Renal cortical epithelial cell (primary cell): ENCODE measurements around the gene SERPINA4. TPM values are rescaled to one million over a fixed set of nuclear protein-coding genes. Genes with fewer than 3 reads are reported as not detected.
"Not testable (repeated sequence)": the region's sequence is repeated elsewhere in the genome, so short reads cannot be mapped to it uniquely, and the experiment has no call there.

ENCODE experiments used
- DNase-seq: peaks from one replicate; pipeline ENCODE4 v3.0.0-alpha.2; 2011; ENCODE audit warnings: low read depth
- total RNA-seq: library from RNA; depleted of rRNA; stranded (reverse); fragments of >200 nt; gene quantifications from 2 replicates; pipeline ENCODE4 v1.2.3, GENCODE V29; 2014

The SERPINA4 gene
- total RNA-seq, 1 donor from 2014 or later = 0.55 TPM

DNA sequence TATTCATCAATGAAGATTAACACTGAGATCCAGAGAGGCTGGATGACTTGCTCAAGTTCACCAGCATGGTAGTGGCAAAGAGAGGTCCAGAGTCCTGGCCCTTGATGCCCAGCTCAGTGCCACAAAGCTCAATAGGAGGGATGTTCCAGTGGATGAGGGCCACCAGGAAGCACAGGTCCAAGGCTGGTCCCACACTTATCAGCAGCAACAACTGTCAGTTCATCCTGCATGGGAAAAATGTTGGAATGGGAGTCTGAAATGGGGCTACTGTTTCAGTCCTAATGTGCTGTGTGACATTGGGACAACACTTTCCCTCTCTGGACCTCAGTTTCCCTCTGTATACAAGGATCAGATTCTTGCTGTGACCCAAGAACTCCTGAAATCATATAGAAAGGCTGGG is 31.2 kb downstream of the SERPINA4 start:
- no peak for DNase-seq

GRCh38 chr14:94593376-94593748 is 32.1 kb downstream of the SERPINA4 start:
- no peak for DNase-seq

DNA sequence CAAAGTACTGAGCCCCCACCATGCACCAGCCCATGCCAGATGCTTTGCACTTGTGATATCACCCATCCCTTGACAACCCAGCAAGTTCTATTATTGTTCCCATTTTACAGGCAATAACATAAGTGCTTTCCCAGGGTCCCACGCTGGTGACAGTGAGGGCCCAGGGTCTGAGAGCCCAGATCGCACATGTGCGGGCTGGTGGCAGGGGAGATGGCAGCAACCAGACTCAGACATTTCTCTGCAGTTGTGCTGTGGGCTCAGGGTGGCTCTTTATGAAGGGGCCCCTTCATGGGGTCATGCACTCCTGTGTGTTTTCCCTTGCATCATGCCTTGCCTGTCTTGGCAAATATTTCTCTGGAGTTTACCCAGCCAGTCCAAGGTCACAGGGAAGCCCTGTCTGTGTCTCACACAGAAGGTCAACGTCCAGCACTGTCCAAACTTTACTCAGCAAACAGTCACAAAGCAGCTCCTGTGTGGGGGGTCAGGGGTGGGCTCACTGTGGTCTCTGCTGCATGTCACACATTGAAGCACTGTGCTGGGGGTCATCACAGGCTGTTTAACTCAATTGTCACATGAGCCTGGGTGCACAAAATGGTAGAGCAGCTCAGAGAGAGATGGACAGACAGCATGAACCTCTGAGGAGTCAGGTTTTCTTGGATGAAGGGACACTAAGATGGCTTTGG is 32.6 kb downstream of the SERPINA4 start:
- no peak for DNase-seq

- DNase-seq = no peak
Observed at GRCh38 chr14:94594441-94594840, 33.2 kb downstream of the SERPINA4 start.

GRCh38 chr14:94595912-94596311 is 34.7 kb downstream of the SERPINA4 start:
- no peak for DNase-seq

GRCh38 chr14:94596361-94596760 is 35.1 kb downstream of the SERPINA4 start:
- no peak for DNase-seq

GRCh38 chr14:94597788-94598187 is 36.5 kb downstream of the SERPINA4 start:
- DNase-seq = no peak

DNA sequence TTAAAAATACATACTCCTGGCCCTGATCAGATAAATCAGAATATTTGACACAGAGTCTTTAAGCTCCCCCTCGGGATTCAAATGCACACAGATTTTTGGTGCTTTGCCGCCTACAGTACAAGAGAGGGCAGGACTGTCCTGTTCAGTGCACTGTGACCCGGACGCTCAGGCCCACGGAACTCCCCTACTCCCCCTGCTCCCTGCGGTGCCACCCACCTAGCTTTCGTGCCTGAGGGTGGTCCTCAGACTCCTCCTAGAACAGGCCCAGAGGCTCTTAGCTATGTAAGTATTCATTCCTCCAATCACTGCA is 37.2 kb downstream of the SERPINA4 start:
- no peak for DNase-seq

DNA sequence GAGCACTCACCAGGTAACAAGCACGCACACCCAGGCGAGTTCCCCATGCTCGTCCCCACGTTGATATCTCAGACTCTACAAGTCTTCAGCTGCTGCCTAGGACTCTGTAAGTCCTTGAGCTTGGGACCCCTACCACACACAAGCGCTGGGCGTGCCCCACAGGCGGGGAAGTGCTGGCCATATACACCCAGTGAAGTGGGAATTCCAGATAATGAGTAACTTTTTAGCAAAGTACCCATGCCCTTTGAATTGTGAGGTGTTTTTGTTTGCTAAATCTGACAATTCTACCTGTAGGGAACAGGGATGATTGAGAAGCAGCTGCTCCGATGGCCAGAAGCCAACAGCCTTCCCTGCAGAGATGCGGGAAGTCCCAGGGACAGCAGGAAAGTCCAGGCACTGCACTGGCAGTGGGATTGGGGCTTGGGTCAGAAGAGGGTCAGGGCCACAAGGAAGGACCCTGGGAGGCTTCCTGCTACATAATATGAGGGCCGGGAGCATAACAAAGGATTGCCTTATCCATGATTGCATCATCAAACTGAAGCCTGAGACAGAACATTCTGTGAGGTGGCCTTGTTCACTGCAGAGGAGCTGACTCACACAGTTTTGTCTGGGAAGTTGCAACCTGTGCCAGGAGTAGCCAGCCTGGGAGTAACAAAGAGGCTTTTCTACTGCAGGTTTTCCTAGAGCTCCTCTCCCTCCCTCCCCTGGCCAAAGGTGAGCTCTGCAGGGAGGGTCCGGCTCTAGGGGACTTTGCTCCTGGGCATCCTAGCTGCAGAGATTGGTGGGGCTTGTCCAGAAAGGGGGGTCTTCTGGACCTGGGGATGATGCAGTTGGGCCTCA is 37.8 kb downstream of the SERPINA4 start:
- DNase-seq = peak; percentile 100

- no peak for DNase-seq
Observed at GRCh38 chr14:94599656-94600004, 38.4 kb downstream of the SERPINA4 start.

- DNase-seq = no peak
Observed at GRCh38 chr14:94600148-94600545, 38.9 kb downstream of the SERPINA4 start.

DNA sequence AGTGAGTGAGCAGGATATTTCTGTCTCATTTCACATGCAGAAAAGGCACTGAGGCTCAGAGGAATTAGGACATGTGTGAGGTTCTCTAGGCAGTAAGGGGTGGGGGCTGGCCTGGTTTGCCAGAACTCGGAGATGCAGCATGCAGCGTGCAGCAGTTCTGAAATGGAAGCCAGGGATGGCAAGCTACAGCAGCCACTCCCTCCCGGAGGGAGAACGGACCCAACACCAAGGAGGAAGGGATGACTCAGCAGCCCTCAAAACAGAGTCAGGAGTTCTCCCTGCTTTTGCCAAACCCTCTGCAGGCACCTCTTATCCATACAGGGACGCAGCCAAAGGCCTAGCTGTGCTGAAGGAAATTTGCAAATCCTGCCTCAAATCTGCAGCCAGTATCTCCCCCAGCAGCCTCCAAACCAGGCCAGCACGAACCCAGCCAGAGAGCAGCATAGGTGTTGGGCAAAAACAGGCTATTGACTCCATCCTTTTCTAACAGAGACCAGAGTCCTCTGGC is 40.7 kb downstream of the SERPINA4 start:
- DNase-seq = peak; percentile 88

DNA sequence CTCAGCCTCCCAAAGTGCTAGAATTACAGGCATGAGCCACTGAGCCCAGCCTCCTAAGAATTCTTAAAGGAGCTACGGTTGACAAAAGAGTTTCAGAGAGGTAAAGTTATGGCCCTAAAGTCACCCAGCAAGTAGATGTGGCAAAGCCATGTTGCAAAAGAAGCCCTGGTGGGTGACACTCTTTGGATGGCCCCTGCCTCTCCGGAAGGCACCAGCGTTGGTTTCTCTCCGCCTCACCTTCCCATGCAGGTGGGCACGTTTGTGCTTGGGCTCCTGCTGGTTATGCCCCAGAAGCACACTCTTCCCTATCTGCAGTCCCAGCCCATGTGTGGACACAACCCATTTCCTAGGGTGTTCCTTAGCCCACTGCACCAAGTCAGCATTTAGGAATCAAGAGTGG is 41.5 kb downstream of the SERPINA4 start:
- no peak for DNase-seq

- no peak for DNase-seq
Observed at GRCh38 chr14:94605361-94605760, 44.1 kb downstream of the SERPINA4 start.

DNA sequence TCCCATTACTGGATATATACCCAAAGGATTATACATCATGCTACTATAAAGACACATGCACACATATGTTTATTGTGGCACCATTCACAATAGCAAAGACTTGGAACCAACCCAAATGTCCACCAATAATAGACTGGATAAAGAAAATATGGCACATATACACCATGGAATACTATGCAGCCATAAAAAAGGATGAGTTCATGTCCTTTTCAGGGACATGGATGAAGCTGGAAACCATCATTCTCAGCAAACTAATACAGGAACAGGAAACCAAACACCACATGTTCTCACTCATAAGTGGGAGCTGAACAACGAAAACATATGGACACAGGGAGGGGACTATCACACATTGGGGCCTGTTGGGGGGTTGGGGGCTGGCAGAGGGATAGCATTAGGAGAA is 47.7 kb downstream of the SERPINA4 start:
- not testable (repeated sequence) for DNase-seq

DNA sequence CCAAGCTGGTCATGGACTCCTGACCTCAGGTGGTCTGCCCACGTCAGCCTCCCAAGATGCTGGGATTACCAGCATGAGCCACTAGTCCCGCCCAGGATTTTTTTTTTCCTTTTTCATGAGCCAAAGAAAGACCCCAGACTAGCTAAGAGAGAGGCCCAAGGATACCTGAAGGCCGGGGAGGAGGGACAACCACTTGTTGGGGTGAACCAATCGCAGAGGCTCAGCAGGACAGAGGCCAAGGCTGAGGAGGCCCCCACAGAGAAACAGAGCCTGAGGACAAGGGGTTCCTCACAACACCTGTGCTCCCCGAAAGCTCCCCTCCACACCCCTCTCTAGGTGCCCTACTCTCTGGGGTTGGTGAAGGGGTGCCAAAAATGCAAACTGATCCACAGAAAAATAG is 49.9 kb downstream of the SERPINA4 start:
- no peak for DNase-seq

GRCh38 chr14:94612174-94612573 is 50.9 kb downstream of the SERPINA4 start, which contains the start of gene SERPINA3:
Gene SERPINA3 (plus strand): TSS chr14:94612391. CDS start chr14:94614442, 2,051 bp downstream.
- peak; percentile 78 for DNase-seq

DNA sequence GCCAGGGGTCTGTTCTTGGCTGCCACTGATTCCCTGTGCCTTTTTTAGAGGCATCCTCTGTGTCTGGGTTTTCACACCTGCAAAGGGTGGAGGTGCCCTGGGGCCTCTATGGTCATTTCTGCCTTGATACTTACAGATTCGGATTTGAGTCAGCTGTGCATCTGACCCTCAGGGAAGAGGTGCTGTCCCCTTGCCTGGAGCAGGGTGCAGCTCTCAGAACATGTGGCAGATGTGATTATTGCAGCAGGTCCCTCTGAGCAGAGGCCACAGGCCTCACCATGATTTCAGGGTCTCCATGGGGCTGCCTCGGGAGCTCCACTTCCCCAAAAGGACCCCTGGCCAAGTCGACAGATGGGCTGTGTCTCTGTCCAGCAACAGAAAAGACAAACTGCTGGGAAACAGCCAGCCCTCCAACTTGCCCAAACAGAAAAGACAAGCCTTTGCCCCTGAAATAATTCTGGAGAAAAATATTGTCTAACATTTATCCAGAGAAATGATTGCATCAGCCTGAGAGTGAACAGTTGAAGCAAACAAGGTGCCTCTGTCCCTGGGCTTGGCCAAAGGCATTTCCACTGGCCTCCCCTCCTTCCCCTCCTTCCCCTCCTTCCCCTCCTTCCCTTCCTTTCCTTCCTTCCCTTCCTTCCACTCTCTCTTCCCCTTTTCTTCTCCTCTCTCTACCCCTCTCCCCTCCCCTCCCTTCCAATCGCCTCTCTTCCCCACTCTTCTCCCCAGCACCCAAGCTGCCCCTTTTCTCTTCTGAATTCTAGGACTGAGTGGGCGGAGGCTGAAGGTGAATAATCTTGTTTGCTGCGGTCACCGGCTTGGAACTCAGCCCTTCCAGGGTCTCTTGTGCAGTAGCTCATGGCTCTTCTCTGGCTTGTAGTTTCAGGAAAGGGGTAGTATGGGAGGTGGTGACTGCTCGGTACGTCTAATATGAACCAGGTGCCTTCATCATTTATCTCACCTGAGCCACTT is 51.6 kb downstream of the SERPINA4 start:
- DNase-seq = no peak

DNA sequence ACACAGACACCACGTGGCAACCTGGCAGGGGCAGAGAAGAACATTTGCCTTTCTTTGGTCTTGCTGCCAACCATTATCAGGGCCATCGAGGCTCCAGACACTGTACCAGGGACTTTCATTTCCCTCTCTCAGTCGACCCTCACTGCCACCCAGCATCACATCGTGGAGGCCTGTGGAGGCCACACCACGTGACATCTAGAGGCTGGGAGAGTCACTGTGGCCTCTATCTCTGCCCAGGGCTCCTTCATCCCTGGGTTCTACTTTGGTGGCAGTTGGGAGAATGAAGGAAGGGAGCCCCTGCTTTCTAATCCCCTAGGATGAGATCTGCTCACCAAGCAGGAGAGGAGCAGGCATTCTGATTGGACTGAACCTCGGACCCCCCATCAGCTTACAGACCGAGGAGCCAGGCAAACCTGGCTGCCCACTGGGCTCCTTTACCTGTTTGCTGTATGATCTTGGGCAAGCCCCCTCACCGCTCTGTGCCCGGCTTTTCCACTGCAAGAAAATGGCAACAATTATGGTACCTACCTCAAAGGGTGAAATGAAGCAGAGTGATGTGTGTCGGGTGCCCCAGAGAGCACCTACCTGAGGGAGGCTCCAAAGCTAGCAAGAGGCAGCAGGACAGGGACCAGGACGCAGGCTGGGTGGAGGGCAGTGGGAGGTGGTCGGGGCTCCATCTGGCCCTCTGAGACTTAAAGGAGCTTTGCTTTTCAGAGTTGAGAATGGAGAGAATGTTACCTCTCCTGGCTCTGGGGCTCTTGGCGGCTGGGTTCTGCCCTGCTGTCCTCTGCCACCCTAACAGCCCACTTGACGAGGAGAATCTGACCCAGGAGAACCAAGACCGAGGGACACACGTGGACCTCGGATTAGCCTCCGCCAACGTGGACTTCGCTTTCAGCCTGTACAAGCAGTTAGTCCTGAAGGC is 52.7 kb downstream of the SERPINA4 start:
- no peak for DNase-seq

DNA sequence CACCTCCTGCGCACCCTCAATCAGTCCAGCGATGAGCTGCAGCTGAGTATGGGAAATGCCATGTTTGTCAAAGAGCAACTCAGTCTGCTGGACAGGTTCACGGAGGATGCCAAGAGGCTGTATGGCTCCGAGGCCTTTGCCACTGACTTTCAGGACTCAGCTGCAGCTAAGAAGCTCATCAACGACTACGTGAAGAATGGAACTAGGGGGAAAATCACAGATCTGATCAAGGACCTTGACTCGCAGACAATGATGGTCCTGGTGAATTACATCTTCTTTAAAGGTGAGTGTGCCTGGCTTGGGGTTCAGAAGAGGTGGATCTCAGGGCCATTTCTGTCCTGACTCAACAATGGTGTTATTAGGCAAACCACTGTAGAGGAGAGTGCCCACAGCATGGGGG is 53.6 kb downstream of the SERPINA4 start:
- DNase-seq = no peak

GRCh38 chr14:94615254-94615653 is 54.0 kb downstream of the SERPINA4 start:
- no peak for DNase-seq
